OCI-LY7 (cell line): ENCODE results near the gene YIF1B.

Experiments used
- EZH2phosphoT487 ChIP-seq: fragments of 200-600 bp; sonication (generic); IDR thresholded peaks from 2 replicates; pipeline ENCODE4 v1.6.1; 2018; ENCODE audit warnings: low read depth, borderline replicate concordance, mild to moderate bottlenecking, mixed run types, antibody characterized with exemption, low read length, moderate library complexity, mixed read lengths
- TF ChIP-seq, protein P1 (sequence below): fragments of 200-600 bp; sonication (generic); conservative IDR thresholded peaks from 2 replicates; pipeline ENCODE4 v1.5.1; 2014; ENCODE audit warnings: mild to moderate bottlenecking, antibody characterized with exemption, low read length, moderate library complexity, mixed read lengths

- TF ChIP-seq, protein P1, sequence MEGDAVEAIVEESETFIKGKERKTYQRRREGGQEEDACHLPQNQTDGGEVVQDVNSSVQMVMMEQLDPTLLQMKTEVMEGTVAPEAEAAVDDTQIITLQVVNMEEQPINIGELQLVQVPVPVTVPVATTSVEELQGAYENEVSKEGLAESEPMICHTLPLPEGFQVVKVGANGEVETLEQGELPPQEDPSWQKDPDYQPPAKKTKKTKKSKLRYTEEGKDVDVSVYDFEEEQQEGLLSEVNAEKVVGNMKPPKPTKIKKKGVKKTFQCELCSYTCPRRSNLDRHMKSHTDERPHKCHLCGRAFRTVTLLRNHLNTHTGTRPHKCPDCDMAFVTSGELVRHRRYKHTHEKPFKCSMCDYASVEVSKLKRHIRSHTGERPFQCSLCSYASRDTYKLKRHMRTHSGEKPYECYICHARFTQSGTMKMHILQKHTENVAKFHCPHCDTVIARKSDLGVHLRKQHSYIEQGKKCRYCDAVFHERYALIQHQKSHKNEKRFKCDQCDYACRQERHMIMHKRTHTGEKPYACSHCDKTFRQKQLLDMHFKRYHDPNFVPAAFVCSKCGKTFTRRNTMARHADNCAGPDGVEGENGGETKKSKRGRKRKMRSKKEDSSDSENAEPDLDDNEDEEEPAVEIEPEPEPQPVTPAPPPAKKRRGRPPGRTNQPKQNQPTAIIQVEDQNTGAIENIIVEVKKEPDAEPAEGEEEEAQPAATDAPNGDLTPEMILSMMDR, result no peak
- no peak for TF ChIP-seq EZH2phosphoT487
Measured at GRCh38 chr19:38310279-38310670, 5.5 kb downstream of the YIF1B start.
